KMS-11 (cell line): ENCODE measurements around the gene LTBP2.

Source experiments
- H2AFZ ChIP-seq: fragments of 200-600 bp; sonication (generic); 2 replicates; pipeline ENCODE4 v1.6.1; 2016; ENCODE audit warnings: antibody characterized with exemption, mixed run types, low read depth
- H3K27ac ChIP-seq: fragments of 200-600 bp; sonication (generic); 2 replicates; pipeline ENCODE4 v1.6.1; 2016; ENCODE audit warnings: mild to moderate bottlenecking, mixed run types
- H3K27me3 ChIP-seq: fragments of 200-600 bp; sonication (generic); 2 replicates; pipeline ENCODE4 v1.6.1; 2017; ENCODE audit warnings: mild to moderate bottlenecking, low read depth, mixed run types, moderate library complexity; ENCODE audit not compliant: insufficient read depth
- H3K36me3 ChIP-seq: fragments of 200-600 bp; sonication (generic); 2 replicates; pipeline ENCODE4 v1.6.1; 2017; ENCODE audit warnings: mild to moderate bottlenecking, mixed run types; ENCODE audit not compliant: insufficient read depth
- H3K4me1 ChIP-seq: fragments of 200-600 bp; sonication (generic); 2 replicates; pipeline ENCODE4 v1.6.1; 2016; ENCODE audit warnings: mild to moderate bottlenecking, low read depth, mixed run types; ENCODE audit not compliant: poor library complexity, severe bottlenecking
- H3K4me2 ChIP-seq: fragments of 200-600 bp; sonication (generic); 2 replicates; pipeline ENCODE4 v1.7.0; 2016; ENCODE audit warnings: mild to moderate bottlenecking, mixed run types
- H3K4me3 ChIP-seq: fragments of 200-600 bp; sonication (generic); IDR thresholded peaks from 2 replicates; pipeline ENCODE4 v1.6.1; 2017; ENCODE audit warnings: low read depth, low read length, mixed read lengths; ENCODE audit not compliant: insufficient read depth
- H3K79me2 ChIP-seq: fragments of 200-600 bp; sonication (generic); 2 replicates; pipeline ENCODE4 v1.6.1; 2016; ENCODE audit warnings: low read depth, mixed run types; ENCODE audit not compliant: insufficient read depth
- H3K9ac ChIP-seq: fragments of 200-600 bp; sonication (generic); 2 replicates; pipeline ENCODE4 v1.6.1; 2016; ENCODE audit warnings: mild to moderate bottlenecking, mixed run types
- H4K20me1 ChIP-seq: fragments of 200-600 bp; sonication (generic); 2 replicates; pipeline ENCODE4 v1.6.1; 2016; ENCODE audit warnings: mild to moderate bottlenecking, mixed run types; ENCODE audit not compliant: insufficient read depth
- CTCF ChIP-seq: fragments of 200-600 bp; sonication (generic); conservative IDR thresholded peaks from 2 replicates; pipeline ENCODE4 v1.6.1; 2017; ENCODE audit warnings: low read depth, mild to moderate bottlenecking, antibody characterized with exemption, low read length, moderate library complexity, mixed read lengths

LTBP2 gene

GRCh38 chr14:74554742-74555362 is 57.2 kb downstream of the LTBP2 start:
- Histone ChIP-seq H3K4me2 (no peak overlapping the region), H3K27me3 (no peaks in the 10 kb centered on the region), H3K4me1 (no peaks in the 10 kb centered on the region), H3K79me2 (no peaks in the 10 kb centered on the region), H3K36me3 (no peaks in the 10 kb centered on the region), H4K20me1 (no peaks in the 10 kb centered on the region), H3K9ac (no peak overlapping the region), H3K27ac (no peak overlapping the region), H2AFZ (no peak overlapping the region), H3K4me3 (no peak overlapping the region)
- no peak for TF ChIP-seq CTCF

GRCh38 chr14:74552623-74553022 is 59.4 kb downstream of the LTBP2 start:
- Histone ChIP-seq H3K9ac (no peak overlapping the region), H3K27me3 (no peaks in the 10 kb centered on the region), H3K4me1 (no peaks in the 10 kb centered on the region), H3K36me3 (no peaks in the 10 kb centered on the region), H4K20me1 (no peaks in the 10 kb centered on the region), H3K4me3 (no peak overlapping the region), H3K4me2 (no peak overlapping the region), H3K27ac (no peak overlapping the region), H2AFZ (no peak overlapping the region), H3K79me2 (no peaks in the 10 kb centered on the region)
- no peak for TF ChIP-seq CTCF

GRCh38 chr14:74551431-74552371 is 60.3 kb downstream of the LTBP2 start:
- H3K4me3 ChIP-seq, result no peak overlapping the region
- no peaks in the 10 kb centered on the region for H4K20me1 ChIP-seq

GRCh38 chr14:74551001-74551400 is 61.0 kb downstream of the LTBP2 start:
- no peak overlapping the region for H3K9ac ChIP-seq
- no peaks in the 10 kb centered on the region for H3K27me3 ChIP-seq
- TF ChIP-seq CTCF, result no peak
- H3K79me2 ChIP-seq, result no peaks in the 10 kb centered on the region
- no peak overlapping the region for H3K27ac ChIP-seq
- no peaks in the 10 kb centered on the region for H4K20me1 ChIP-seq
- H3K4me2 ChIP-seq, result no peak overlapping the region
- no peaks in the 10 kb centered on the region for H3K4me1 ChIP-seq
- no peak overlapping the region for H3K4me3 ChIP-seq
- H2AFZ ChIP-seq, result no peak overlapping the region
- H3K36me3 ChIP-seq, result no peaks in the 10 kb centered on the region

More at GRCh38 chr14:74551431-74552371, 60.3 kb downstream of the LTBP2 start:
- no peak for TF ChIP-seq CTCF
- Histone ChIP-seq H3K27ac (no peak overlapping the region), H3K4me1 (no peaks in the 10 kb centered on the region), H3K79me2 (no peaks in the 10 kb centered on the region), H2AFZ (no peak overlapping the region), H3K36me3 (no peaks in the 10 kb centered on the region), H3K27me3 (no peaks in the 10 kb centered on the region), H3K9ac (no peak overlapping the region), H3K4me2 (no peak overlapping the region)
